Measurements from ENCODE around the gene SPACA6. TPM values are rescaled to one million over a fixed set of nuclear protein-coding genes. Genes with fewer than 3 reads are reported as not detected.
"Not testable (repeated sequence)": the region's sequence is repeated elsewhere in the genome, so short reads cannot be mapped to it uniquely, and the experiment has no call there.

SPACA6 gene
- polyA plus RNA-seq, 1 donor = 10.9 TPM

- 29% methylated on average over 1 of the region's 3 CpGs for WGBS (ENCODE audit: insufficient coverage, low lambda C conversion rate)
- DNase-seq = no peak
- Histone ChIP-seq H3K27ac (ENCODE audit: low read length) (no peak overlapping the region), H3K4me3 (ENCODE audit: low read length) (no peak overlapping the region), H3K36me3 (ENCODE audit: control insufficient read depth, insufficient read depth, low read length) (no peaks in the 10 kb centered on the region), H3K9me3 (ENCODE audit: control insufficient read depth, low read depth, low read length) (no peaks in the 10 kb centered on the region), H3K27me3 (ENCODE audit: control insufficient read depth, insufficient read depth, low read length) (peaks cover 5% of the 10 kb centered on the region), H3K4me1 (ENCODE audit: control insufficient read depth, insufficient read depth, low read length) (no peaks in the 10 kb centered on the region)
These were observed 29.5 kb upstream of the SPACA6 start for GRCh38 chr19:51663650-51664049.

GRCh38 chr19:51664131-51664530 lies 29.0 kb upstream of the SPACA6 start:
- WGBS (ENCODE audit: insufficient coverage, low lambda C conversion rate) = no CpG with 5 or more reads among the region's 1 CpG

GRCh38 chr19:51664997-51665396 lies 28.1 kb upstream of the SPACA6 start:
- peaks cover 4% of the 10 kb centered on the region for H3K27me3 ChIP-seq (ENCODE audit: control insufficient read depth, insufficient read depth, low read length)
- H3K9me3 ChIP-seq (ENCODE audit: control insufficient read depth, low read depth, low read length) = no peaks in the 10 kb centered on the region
- H3K4me3 ChIP-seq (ENCODE audit: low read length) = no peak overlapping the region
- no peaks in the 10 kb centered on the region for H3K36me3 ChIP-seq (ENCODE audit: control insufficient read depth, insufficient read depth, low read length)
- H3K4me1 ChIP-seq (ENCODE audit: control insufficient read depth, insufficient read depth, low read length) = no peaks in the 10 kb centered on the region
- DNase-seq = no peak
- H3K27ac ChIP-seq (ENCODE audit: low read length) = no peak overlapping the region
- whole genome bisulfite sequencing (ENCODE audit: insufficient coverage, low lambda C conversion rate) = 67% methylated on average over 1 of the region's 3 CpGs

More at GRCh38 chr19:51664131-51664530, 29.0 kb upstream of the SPACA6 start:
- no peaks in the 10 kb centered on the region for H3K9me3 ChIP-seq (ENCODE audit: control insufficient read depth, low read depth, low read length)
- peaks cover 5% of the 10 kb centered on the region for H3K27me3 ChIP-seq (ENCODE audit: control insufficient read depth, insufficient read depth, low read length)
- no peaks in the 10 kb centered on the region for H3K36me3 ChIP-seq (ENCODE audit: control insufficient read depth, insufficient read depth, low read length)
- H3K4me1 ChIP-seq (ENCODE audit: control insufficient read depth, insufficient read depth, low read length) = no peaks in the 10 kb centered on the region
- H3K4me3 ChIP-seq (ENCODE audit: low read length) = no peak overlapping the region
- DNase-seq = no peak
- H3K27ac ChIP-seq (ENCODE audit: low read length) = no peak overlapping the region

GRCh38 chr19:51668216-51668615 lies 24.9 kb upstream of the SPACA6 start:
- no CpG with 5 or more reads among the region's 3 CpGs for WGBS (ENCODE audit: insufficient coverage, low lambda C conversion rate)
- peaks cover 4% of the 10 kb centered on the region for H3K27me3 ChIP-seq (ENCODE audit: control insufficient read depth, insufficient read depth, low read length)

GRCh38 chr19:51675911-51676565 lies 17.1 kb upstream of the SPACA6 start:
- not testable (repeated sequence) for H3K27ac ChIP-seq (ENCODE audit: low read length); H3K4me1 ChIP-seq (ENCODE audit: control insufficient read depth, insufficient read depth, low read length); H3K27me3 ChIP-seq (ENCODE audit: control insufficient read depth, insufficient read depth, low read length); H3K36me3 ChIP-seq (ENCODE audit: control insufficient read depth, insufficient read depth, low read length); H3K9me3 ChIP-seq (ENCODE audit: control insufficient read depth, low read depth, low read length); H3K4me3 ChIP-seq (ENCODE audit: low read length)
- no CpG with 5 or more reads among the region's 7 CpGs for WGBS (ENCODE audit: insufficient coverage, low lambda C conversion rate)
- DNase-seq = peak in 1 of 2 donors; percentile 21

More at GRCh38 chr19:51668216-51668615, 24.9 kb upstream of the SPACA6 start:
- H3K4me1 ChIP-seq (ENCODE audit: control insufficient read depth, insufficient read depth, low read length) = no peaks in the 10 kb centered on the region
- no peaks in the 10 kb centered on the region for H3K36me3 ChIP-seq (ENCODE audit: control insufficient read depth, insufficient read depth, low read length)
- no peak overlapping the region for H3K4me3 ChIP-seq (ENCODE audit: low read length)
- no peaks in the 10 kb centered on the region for H3K9me3 ChIP-seq (ENCODE audit: control insufficient read depth, low read depth, low read length)
- DNase-seq = no peak
- H3K27ac ChIP-seq (ENCODE audit: low read length) = no peak overlapping the region

- DNase-seq = no peak
- Histone ChIP-seq H3K36me3 (ENCODE audit: control insufficient read depth, insufficient read depth, low read length) (no peaks in the 10 kb centered on the region), H3K9me3 (ENCODE audit: control insufficient read depth, low read depth, low read length) (no peaks in the 10 kb centered on the region), H3K4me1 (ENCODE audit: control insufficient read depth, insufficient read depth, low read length) (no peaks in the 10 kb centered on the region), H3K27ac (ENCODE audit: low read length) (no peak overlapping the region), H3K4me3 (ENCODE audit: low read length) (no peak overlapping the region), H3K27me3 (ENCODE audit: control insufficient read depth, insufficient read depth, low read length) (peaks cover 8% of the 10 kb centered on the region)
- no CpG with 5 or more reads among the region's 11 CpGs for WGBS (ENCODE audit: insufficient coverage, low lambda C conversion rate)
These were observed 16.5 kb upstream of the SPACA6 start for GRCh38 chr19:51676566-51677083.

- WGBS (ENCODE audit: insufficient coverage, low lambda C conversion rate) = 83% methylated on average over 1 of the region's 1 CpG
- H3K27ac ChIP-seq (ENCODE audit: low read length) = no peak overlapping the region
- no peak for DNase-seq
- peaks cover 6% of the 10 kb centered on the region for H3K27me3 ChIP-seq (ENCODE audit: control insufficient read depth, insufficient read depth, low read length)
- no peak overlapping the region for H3K4me3 ChIP-seq (ENCODE audit: low read length)
- H3K36me3 ChIP-seq (ENCODE audit: control insufficient read depth, insufficient read depth, low read length) = no peaks in the 10 kb centered on the region
- H3K4me1 ChIP-seq (ENCODE audit: control insufficient read depth, insufficient read depth, low read length) = no peaks in the 10 kb centered on the region
- no peaks in the 10 kb centered on the region for H3K9me3 ChIP-seq (ENCODE audit: control insufficient read depth, low read depth, low read length)
These were observed 12.7 kb upstream of the SPACA6 start for GRCh38 chr19:51680474-51680873.

- DNase-seq = no peak
- H3K27ac ChIP-seq (ENCODE audit: low read length) = no peak overlapping the region
- H3K9me3 ChIP-seq (ENCODE audit: control insufficient read depth, low read depth, low read length) = no peaks in the 10 kb centered on the region
- no peaks in the 10 kb centered on the region for H3K4me1 ChIP-seq (ENCODE audit: control insufficient read depth, insufficient read depth, low read length)
- no peak overlapping the region for H3K4me3 ChIP-seq (ENCODE audit: low read length)
- H3K36me3 ChIP-seq (ENCODE audit: control insufficient read depth, insufficient read depth, low read length) = no peaks in the 10 kb centered on the region
- H3K27me3 ChIP-seq (ENCODE audit: control insufficient read depth, insufficient read depth, low read length) = peaks cover 6% of the 10 kb centered on the region
- WGBS (ENCODE audit: insufficient coverage, low lambda C conversion rate) = no CpG with 5 or more reads among the region's 3 CpGs
These were observed 11.7 kb upstream of the SPACA6 start for GRCh38 chr19:51681286-51681941.

- H3K4me3 ChIP-seq (ENCODE audit: low read length) = no peak overlapping the region
- WGBS (ENCODE audit: insufficient coverage, low lambda C conversion rate) = 67% methylated on average over 1 of the region's 2 CpGs
- no peaks in the 10 kb centered on the region for H3K9me3 ChIP-seq (ENCODE audit: control insufficient read depth, low read depth, low read length)
- peaks cover 12% of the 10 kb centered on the region for H3K4me1 ChIP-seq (ENCODE audit: control insufficient read depth, insufficient read depth, low read length)
- H3K27ac ChIP-seq (ENCODE audit: low read length) = no peak overlapping the region
- no peak for DNase-seq
- no peaks in the 10 kb centered on the region for H3K36me3 ChIP-seq (ENCODE audit: control insufficient read depth, insufficient read depth, low read length)
- no peaks in the 10 kb centered on the region for H3K27me3 ChIP-seq (ENCODE audit: control insufficient read depth, insufficient read depth, low read length)
These were observed 7.0 kb upstream of the SPACA6 start for GRCh38 chr19:51686171-51686570.

- H3K36me3 ChIP-seq (ENCODE audit: control insufficient read depth, insufficient read depth, low read length) = peaks cover 2% of the 10 kb centered on the region
- peak; percentile 42 to 67 for DNase-seq
- no peaks in the 10 kb centered on the region for H3K9me3 ChIP-seq (ENCODE audit: control insufficient read depth, low read depth, low read length)
- peak overlapping the region; percentile 73 for H3K4me3 ChIP-seq (ENCODE audit: low read length)
- H3K4me1 ChIP-seq (ENCODE audit: control insufficient read depth, insufficient read depth, low read length) = peaks cover 15% of the 10 kb centered on the region
- WGBS (ENCODE audit: insufficient coverage, low lambda C conversion rate) = 7% methylated on average over 3 of the region's 22 CpGs
- peak overlapping the region; percentile 73 for H3K27ac ChIP-seq (ENCODE audit: low read length)
- no peaks in the 10 kb centered on the region for H3K27me3 ChIP-seq (ENCODE audit: control insufficient read depth, insufficient read depth, low read length)
These were observed 5.1 kb upstream of the SPACA6 start for GRCh38 chr19:51687791-51688670.
